HG03460 (cell line): ENCODE results near the gene SPAG17.

Source experiments
- ATAC-seq: cut with Tn5 transposase; IDR thresholded peaks from one replicate; pipeline ENCODE4 v1.9.1; 2021; ENCODE audit not compliant: unreplicated experiment

Gene SPAG17

DNA sequence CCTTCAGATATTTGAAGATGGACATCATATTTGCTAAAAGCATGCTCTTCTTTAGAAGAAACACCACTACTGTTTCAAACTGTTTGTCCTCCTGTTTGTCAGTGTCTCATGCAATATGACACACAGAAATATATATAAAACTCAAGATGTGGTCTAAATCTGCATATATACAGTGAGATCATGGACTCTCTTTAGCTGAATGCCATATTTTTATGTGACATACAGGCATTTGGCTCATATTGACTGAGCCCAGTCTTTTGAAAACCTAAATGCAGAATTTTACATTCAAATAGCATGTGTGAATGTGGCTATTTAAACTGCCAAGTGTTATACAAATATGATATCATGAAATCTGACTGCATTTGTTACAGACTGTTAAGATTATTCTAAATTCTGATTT, 274.0 kb downstream of the SPAG17 start:
- ATAC-seq: no peak

- no peak for ATAC-seq
These were observed 280.0 kb downstream of the SPAG17 start for GRCh38 chr1:117905019-117905418.

GRCh38 chr1:117904485-117904884, 280.5 kb downstream of the SPAG17 start:
- ATAC-seq: no peak
